Panc1 (cell line): ENCODE results near the gene FGA. TPM values are rescaled to one million over a fixed set of nuclear protein-coding genes. Genes with fewer than 3 reads are reported as not detected.

ENCODE experiments used
- ATAC-seq: fragments of 200-7000 bp; cut with Tn5 transposase; 2 replicates; pipeline ENCODE4 v1.9.1; 2020; ENCODE audit warnings: mild to moderate bottlenecking, moderate library complexity
- BruUV-seq: library from RNA; stranded (reverse); fragments of 400-500 nt; replicated peaks from 2 replicates; lab custom pipeline; 2021; lab: Mats Ljungman, UMichigan
- CTCF ChIA-PET: fragments of 300-600 bp; sonication (Branson Sonifier 250); formaldehyde crosslinking; loops from one replicate; lab custom pipeline; 2022; ENCODE audit warnings: antibody characterized with exemption; lab: Charles Lee
- POLR2A ChIA-PET: fragments of 300-600 bp; sonication (Branson Sonifier 250); formaldehyde crosslinking; loops from one replicate; lab custom pipeline; 2022; ENCODE audit warnings: antibody characterized with exemption; lab: Charles Lee
- DNase-seq: peaks from one replicate; pipeline ENCODE4 v3.0.0-alpha.2; 2010; ENCODE audit warnings: low read depth, low spot score
- H3K27ac ChIP-seq: 2 replicates; pipeline ENCODE4 v1.5.1; 2011; ENCODE audit warnings: mild to moderate bottlenecking, low read length, inconsistent platforms
- H3K27me3 ChIP-seq: fragments of 200-500 bp; sonication (Bioruptor generic); 2 replicates; pipeline ENCODE4 v1.6.0; 2014; ENCODE audit warnings: low read length, inconsistent platforms; ENCODE audit not compliant: control insufficient read depth, insufficient read depth
- H3K36me3 ChIP-seq: fragments of 200-500 bp; sonication (Bioruptor generic); 2 replicates; pipeline ENCODE4 v1.5.1; 2014; ENCODE audit warnings: inconsistent platforms, mild to moderate bottlenecking, low read length, moderate library complexity; ENCODE audit not compliant: control insufficient read depth, insufficient read depth
- H3K4me1 ChIP-seq: 2 replicates; pipeline ENCODE4 v1.5.1; 2011; ENCODE audit warnings: inconsistent platforms, mild to moderate bottlenecking, low read length, moderate library complexity; ENCODE audit not compliant: control insufficient read depth, insufficient read depth
- H3K4me3 ChIP-seq, 2 experiments: 2 replicates each; pipeline ENCODE4 v1.5.1; 2011 to 2012; ENCODE audit warnings: low read depth in 2 of 2, low read length in 2 of 2, mild to moderate bottlenecking in 2 of 2, inconsistent platforms in 1 of 2, moderate library complexity in 1 of 2
- H3K9me3 ChIP-seq: fragments of 200-500 bp; sonication (Bioruptor generic); 2 replicates; pipeline ENCODE4 v1.5.1; 2014; ENCODE audit warnings: low read depth, mild to moderate bottlenecking, inconsistent platforms, low read length, moderate library complexity; ENCODE audit not compliant: control insufficient read depth, insufficient read depth
- POLR2AphosphoS5 ChIP-seq: IDR thresholded peaks from 2 replicates; pipeline ENCODE4 v1.6.1; 2012; ENCODE audit warnings: mild to moderate bottlenecking, low read depth, low read length, moderate library complexity
- REST ChIP-seq, 2 experiments: IDR thresholded peaks; 2 replicates each; pipeline ENCODE4 v1.6.1; 2011 to 2012; ENCODE audit warnings: low read depth in 2 of 2, control low read depth in 1 of 2, low read length in 1 of 2, mild to moderate bottlenecking in 1 of 2, moderate library complexity in 1 of 2; ENCODE audit not compliant: insufficient read depth in 1 of 2
- SIN3A ChIP-seq: IDR thresholded peaks from 2 replicates; pipeline ENCODE4 v1.6.1; 2012; ENCODE audit warnings: low read depth, mild to moderate bottlenecking, low read length, moderate library complexity, borderline replicate concordance; ENCODE audit not compliant: insufficient read depth
- TCF7L2 ChIP-seq: IDR thresholded peaks from 2 replicates; pipeline ENCODE4 v1.6.1; 2011; ENCODE audit warnings: mild to moderate bottlenecking, low read depth, low read length, inconsistent platforms
- in situ Hi-C: cut with HindIII; loops from 2 replicates; pipeline ENCODE4 v1.10.0; 2016; ENCODE audit warnings: low sequenced_read_pairs, low pct_unique_long_range_greater_than_20kb
- intact Hi-C: fragments of 100-400 bp; cut with micrococcal nuclease; formaldehyde crosslinking; loops from one replicate; pipeline ENCODE4 v1.10.0; 2022; ENCODE audit not compliant: unreplicated experiment
- total RNA-seq: library from RNA; stranded (reverse); gene quantifications from one replicate; pipeline ENCODE4 v1.2.1, GENCODE V29; 2021; ENCODE audit not compliant: unreplicated experiment
- TF ChIP-seq, protein P1 (sequence below): fragments of 450-650 bp; IDR thresholded peaks from 2 replicates; pipeline ENCODE4 v1.5.1; 2017; ENCODE audit warnings: mild to moderate bottlenecking

Gene FGA
- total RNA-seq, 1 experiment from 2014 or later, result 2.7 TPM

- no peaks in the 10 kb centered on the region for H3K4me1 ChIP-seq
- no peak overlapping the region for H3K27ac ChIP-seq
- no TSS peak for BruUV-seq
- H3K9me3 ChIP-seq, result no peaks in the 10 kb centered on the region
- ChIA-PET CTCF (no interaction called here), POLR2A (no interaction called here)
- TF ChIP-seq, protein P1, sequence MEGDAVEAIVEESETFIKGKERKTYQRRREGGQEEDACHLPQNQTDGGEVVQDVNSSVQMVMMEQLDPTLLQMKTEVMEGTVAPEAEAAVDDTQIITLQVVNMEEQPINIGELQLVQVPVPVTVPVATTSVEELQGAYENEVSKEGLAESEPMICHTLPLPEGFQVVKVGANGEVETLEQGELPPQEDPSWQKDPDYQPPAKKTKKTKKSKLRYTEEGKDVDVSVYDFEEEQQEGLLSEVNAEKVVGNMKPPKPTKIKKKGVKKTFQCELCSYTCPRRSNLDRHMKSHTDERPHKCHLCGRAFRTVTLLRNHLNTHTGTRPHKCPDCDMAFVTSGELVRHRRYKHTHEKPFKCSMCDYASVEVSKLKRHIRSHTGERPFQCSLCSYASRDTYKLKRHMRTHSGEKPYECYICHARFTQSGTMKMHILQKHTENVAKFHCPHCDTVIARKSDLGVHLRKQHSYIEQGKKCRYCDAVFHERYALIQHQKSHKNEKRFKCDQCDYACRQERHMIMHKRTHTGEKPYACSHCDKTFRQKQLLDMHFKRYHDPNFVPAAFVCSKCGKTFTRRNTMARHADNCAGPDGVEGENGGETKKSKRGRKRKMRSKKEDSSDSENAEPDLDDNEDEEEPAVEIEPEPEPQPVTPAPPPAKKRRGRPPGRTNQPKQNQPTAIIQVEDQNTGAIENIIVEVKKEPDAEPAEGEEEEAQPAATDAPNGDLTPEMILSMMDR, result no peak
- no peak for TF ChIP-seq SIN3A
- TF ChIP-seq REST (IDR thresholded peaks at IDR 0.05; ENCODE audit: insufficient read depth in 1 of 2, low read depth in 2 of 2, low read length in 1 of 2), result no peak
- no peak for TF ChIP-seq TCF7L2
- TF ChIP-seq POLR2AphosphoS5, result no peak
- intact Hi-C loops, result no loop called here
- in situ Hi-C loops, result no loop called here
- H3K36me3 ChIP-seq, result no peaks in the 10 kb centered on the region
- DNase-seq (no peak), ATAC-seq (no peak)
- H3K27me3 ChIP-seq, result no peaks in the 10 kb centered on the region
- H3K4me3 ChIP-seq, result no peak overlapping the region
Measured at GRCh38 chr4:154577324-154577723, 13.2 kb downstream of the FGA start.

GRCh38 chr4:154574311-154574710, 16.2 kb downstream of the FGA start:
- CTCF ChIA-PET, result no interaction called here

More at GRCh38 chr4:154574311-154574710, 16.2 kb downstream of the FGA start:
- no peaks in the 10 kb centered on the region for H3K36me3 ChIP-seq
- no peaks in the 10 kb centered on the region for H3K27me3 ChIP-seq
- H3K9me3 ChIP-seq, result no peaks in the 10 kb centered on the region
- POLR2A ChIA-PET, result no interaction called here
- no TSS peak for BruUV-seq
- H3K4me3 ChIP-seq, result no peak overlapping the region
- no peak overlapping the region for H3K27ac ChIP-seq
- intact Hi-C loops (no loop called here), in situ Hi-C loops (no loop called here)
- ATAC-seq (no peak), DNase-seq (no peak)
- H3K4me1 ChIP-seq, result no peaks in the 10 kb centered on the region
- TF ChIP-seq, protein P1, result no peak
- TF ChIP-seq TCF7L2 (no peak), REST (IDR thresholded peaks at IDR 0.05; ENCODE audit: insufficient read depth in 1 of 2, low read depth in 2 of 2, low read length in 1 of 2) (no peak), SIN3A (no peak), POLR2AphosphoS5 (no peak)
